Measurements from ENCODE around the gene TCF12. TPM values are rescaled to one million over a fixed set of nuclear protein-coding genes. Genes with fewer than 3 reads are reported as not detected.
"Not testable (repeated sequence)": the region's sequence is repeated elsewhere in the genome, so short reads cannot be mapped to it uniquely, and the experiment has no call there.

Gene TCF12
- total RNA-seq, 1 donor from 2014 or later: 144 TPM

DNA sequence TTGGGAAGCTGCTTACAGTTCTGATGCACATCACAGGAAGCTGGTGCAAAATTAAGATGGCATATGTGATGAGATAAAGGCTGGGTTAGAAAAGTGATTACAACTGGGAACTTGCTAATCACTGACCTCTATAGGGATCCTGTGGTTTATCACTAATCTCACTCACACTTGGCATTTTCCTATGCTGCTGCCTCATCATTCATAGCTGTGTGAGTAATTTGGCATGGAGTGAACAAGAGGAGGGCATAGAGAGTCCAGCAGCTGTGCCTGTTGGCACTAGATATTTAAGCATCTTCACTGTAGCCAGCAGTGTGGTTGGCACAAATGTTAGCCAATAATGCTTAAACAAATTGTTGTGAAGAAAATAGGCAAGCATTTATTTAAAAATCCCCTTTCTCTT, 240.1 kb downstream of the TCF12 start:
- Histone ChIP-seq H3K9me3 (no peaks in the 10 kb centered on the region), H3K27ac (no peak overlapping the region), H3K27me3 (no peaks in the 10 kb centered on the region), H3K4me1 (peaks cover 0 to 20% of the 10 kb centered on the region in 2 donors), H3K36me3 (no peaks in the 10 kb centered on the region), H3K4me3 (no peak overlapping the region)
- intact Hi-C loops (cut with DNase I): no loop called here
- no peak for DNase-seq (ENCODE audit: low spot score in 2 of 2)
- TF ChIP-seq, protein P1, sequence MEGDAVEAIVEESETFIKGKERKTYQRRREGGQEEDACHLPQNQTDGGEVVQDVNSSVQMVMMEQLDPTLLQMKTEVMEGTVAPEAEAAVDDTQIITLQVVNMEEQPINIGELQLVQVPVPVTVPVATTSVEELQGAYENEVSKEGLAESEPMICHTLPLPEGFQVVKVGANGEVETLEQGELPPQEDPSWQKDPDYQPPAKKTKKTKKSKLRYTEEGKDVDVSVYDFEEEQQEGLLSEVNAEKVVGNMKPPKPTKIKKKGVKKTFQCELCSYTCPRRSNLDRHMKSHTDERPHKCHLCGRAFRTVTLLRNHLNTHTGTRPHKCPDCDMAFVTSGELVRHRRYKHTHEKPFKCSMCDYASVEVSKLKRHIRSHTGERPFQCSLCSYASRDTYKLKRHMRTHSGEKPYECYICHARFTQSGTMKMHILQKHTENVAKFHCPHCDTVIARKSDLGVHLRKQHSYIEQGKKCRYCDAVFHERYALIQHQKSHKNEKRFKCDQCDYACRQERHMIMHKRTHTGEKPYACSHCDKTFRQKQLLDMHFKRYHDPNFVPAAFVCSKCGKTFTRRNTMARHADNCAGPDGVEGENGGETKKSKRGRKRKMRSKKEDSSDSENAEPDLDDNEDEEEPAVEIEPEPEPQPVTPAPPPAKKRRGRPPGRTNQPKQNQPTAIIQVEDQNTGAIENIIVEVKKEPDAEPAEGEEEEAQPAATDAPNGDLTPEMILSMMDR (IDR thresholded peaks at IDR 0.05): no peak

DNA sequence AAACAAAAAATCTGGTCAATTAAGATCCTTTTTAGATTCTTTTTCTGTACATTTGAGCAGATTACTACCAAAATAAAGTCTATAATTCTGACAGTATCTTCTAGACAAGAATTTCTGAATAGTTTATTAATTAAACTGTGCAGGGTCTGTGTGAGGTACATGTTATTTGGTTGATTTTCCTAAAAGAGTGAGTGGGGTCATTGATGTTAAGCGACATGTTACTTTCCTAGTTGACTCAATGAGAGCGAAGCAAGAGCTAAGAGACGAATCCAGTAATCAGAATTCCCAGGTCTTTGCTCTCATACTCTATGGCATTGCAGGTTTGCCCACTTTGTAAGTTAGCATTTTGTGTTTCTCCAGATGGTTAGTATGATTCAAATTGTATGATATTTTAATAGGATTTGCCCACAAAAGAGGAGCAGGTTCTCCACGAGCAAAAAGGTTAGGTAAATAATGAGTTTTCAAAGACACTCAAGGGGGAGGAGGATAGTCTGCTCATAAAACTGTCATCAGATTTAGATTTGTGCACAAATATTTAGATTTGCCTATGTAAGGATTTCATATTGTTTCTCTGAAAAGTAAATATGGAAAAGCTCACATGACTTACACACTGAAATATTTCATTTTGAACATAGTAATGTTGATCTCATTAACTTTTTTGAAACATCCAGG, 240.7 kb downstream of the TCF12 start:
- TF ChIP-seq, protein P1 (IDR thresholded peaks at IDR 0.05): no peak
- H3K27ac ChIP-seq: no peak overlapping the region
- no peak for DNase-seq (ENCODE audit: low spot score in 2 of 2)
- H3K4me3 ChIP-seq: no peak overlapping the region
- H3K4me1 ChIP-seq: peaks cover 0 to 20% of the 10 kb centered on the region in 2 donors
- intact Hi-C loops (cut with DNase I): no loop called here
- no peaks in the 10 kb centered on the region for H3K27me3 ChIP-seq
- H3K9me3 ChIP-seq: no peaks in the 10 kb centered on the region
- H3K36me3 ChIP-seq: no peaks in the 10 kb centered on the region

DNA sequence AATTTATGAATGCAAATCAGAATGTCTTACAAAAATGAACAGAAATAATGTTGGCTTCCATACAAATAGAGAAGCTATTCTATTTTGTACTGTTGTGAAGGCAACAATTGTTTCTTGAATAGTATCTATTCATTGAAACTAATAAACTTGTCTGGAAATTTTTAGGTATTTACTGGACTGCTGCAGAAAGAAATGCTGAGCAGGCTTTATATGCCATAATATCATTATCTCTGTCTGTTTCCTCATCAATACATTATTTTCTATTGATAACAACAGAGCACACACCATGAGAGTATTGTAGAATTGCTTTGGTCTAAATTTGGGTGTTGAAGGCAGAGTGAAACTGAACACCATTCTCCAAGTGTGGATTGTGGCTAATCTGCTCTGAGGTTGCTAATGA, 241.3 kb downstream of the TCF12 start:
- Histone ChIP-seq H3K36me3 (no peaks in the 10 kb centered on the region), H3K9me3 (no peaks in the 10 kb centered on the region), H3K4me1 (peaks cover 0 to 20% of the 10 kb centered on the region in 2 donors), H3K27ac (no peak overlapping the region), H3K4me3 (no peak overlapping the region), H3K27me3 (no peaks in the 10 kb centered on the region)
- DNase-seq (ENCODE audit: low spot score in 2 of 2): no peak
- intact Hi-C loops (cut with DNase I): no loop called here
- TF ChIP-seq, protein P1 (IDR thresholded peaks at IDR 0.05): no peak

DNA sequence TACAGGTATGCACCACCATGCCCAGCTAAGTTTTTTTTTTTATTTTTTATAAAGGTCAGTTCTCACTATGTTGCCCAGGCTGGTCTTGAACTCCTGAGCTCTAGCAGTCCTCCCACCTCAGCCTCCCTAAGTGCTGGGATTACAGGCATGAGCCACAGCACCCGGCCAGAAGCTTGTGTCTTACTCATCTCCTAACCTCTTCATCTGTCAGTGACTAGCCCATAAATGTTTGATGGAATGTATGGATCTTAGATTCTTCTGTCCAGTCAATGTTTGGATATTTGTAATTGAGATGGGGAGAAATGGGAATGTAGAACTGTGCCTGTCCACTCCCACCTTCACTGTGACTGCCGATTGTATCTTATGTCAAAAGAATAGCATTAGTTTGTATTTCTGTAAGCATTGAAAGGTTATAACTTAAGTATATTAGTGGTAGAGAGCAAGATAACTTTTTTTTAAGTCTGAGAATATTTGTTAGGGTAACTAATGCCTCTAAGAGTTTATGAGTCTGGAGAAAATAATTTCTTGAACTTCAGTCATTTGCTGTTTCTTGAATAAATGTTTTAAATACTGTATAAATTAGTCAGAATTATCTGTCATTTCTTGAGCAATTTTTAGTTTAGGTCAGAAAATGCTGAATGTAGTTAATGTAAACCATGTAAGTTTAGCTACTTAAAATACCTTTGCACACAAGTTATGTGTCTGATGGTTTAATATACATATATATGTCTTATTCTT, 242.5 kb downstream of the TCF12 start:
- H3K36me3 ChIP-seq: no peaks in the 10 kb centered on the region
- intact Hi-C loops (cut with DNase I): no loop called here

DNA sequence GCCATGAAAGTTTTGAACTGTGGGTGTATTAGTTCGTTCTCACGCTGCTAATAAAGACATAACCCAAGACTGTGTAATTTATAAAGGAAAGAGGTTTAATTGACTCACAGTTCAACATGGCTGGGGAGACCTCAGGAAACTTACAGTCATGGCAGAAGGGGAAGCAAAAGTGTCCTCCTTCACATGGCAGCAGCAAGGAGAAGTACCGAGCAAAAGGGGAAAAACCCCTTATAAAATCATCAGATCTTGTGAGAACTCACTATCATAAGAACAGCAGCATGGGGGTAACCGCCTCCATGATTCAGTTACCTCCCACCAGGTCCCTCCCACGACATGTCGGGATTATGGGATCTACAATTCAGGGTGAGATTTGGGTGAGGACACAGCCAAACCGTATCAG, 245.8 kb downstream of the TCF12 start:
- H3K4me3 ChIP-seq; H3K27me3 ChIP-seq; H3K36me3 ChIP-seq; H3K9me3 ChIP-seq; DNase-seq (ENCODE audit: low spot score in 2 of 2); intact Hi-C loops (cut with DNase I); H3K27ac ChIP-seq; H3K4me1 ChIP-seq: not testable (repeated sequence)

More for the DNA sequence above, 242.5 kb downstream of the TCF12 start:
- H3K9me3 ChIP-seq: no peaks in the 10 kb centered on the region
- H3K4me3 ChIP-seq: no peak overlapping the region
- H3K4me1 ChIP-seq: peaks cover 0 to 16% of the 10 kb centered on the region in 2 donors
- H3K27me3 ChIP-seq: no peaks in the 10 kb centered on the region
- H3K27ac ChIP-seq: no peak overlapping the region
- no peak for DNase-seq (ENCODE audit: low spot score in 2 of 2)
- TF ChIP-seq, protein P1 (IDR thresholded peaks at IDR 0.05): no peak

DNA sequence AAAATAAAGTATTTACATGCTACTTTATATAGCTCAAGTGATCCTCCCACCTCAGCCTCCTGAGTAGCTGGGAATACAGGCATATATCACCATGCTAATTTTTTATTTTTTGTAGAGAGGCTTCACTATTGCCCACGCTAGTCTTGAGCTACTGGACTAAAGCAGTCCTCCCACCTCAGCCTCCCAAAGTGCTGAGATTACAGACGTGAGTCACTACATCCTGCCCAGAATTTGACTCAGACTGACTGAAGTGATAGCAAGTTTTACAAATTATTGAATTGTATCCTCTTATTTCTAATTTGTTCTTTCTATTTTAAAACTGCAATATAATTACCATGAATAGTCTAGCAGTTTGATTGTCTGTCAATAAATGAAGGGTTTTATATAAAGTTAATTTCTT, 247.5 kb downstream of the TCF12 start:
- Histone ChIP-seq H3K27ac (no peak overlapping the region), H3K36me3 (no peaks in the 10 kb centered on the region), H3K27me3 (no peaks in the 10 kb centered on the region), H3K4me3 (no peak overlapping the region), H3K4me1 (no peaks in the 10 kb centered on the region), H3K9me3 (no peaks in the 10 kb centered on the region)
- TF ChIP-seq, protein P1 (IDR thresholded peaks at IDR 0.05): no peak
- no peak for DNase-seq (ENCODE audit: low spot score in 2 of 2)
- intact Hi-C loops (cut with DNase I): no loop called here
